Nephron (organoid): Measurements from ENCODE around the gene F8.
"Not testable (repeated sequence)": the region's sequence is repeated elsewhere in the genome, so short reads cannot be mapped to it uniquely, and the experiment has no call there.

Source experiments
- H3K27ac Mint-ChIP-seq, 3 experiments: 2 replicates each; pipeline ENCODE4 v1.8.0; 2020; ENCODE audit warnings: mixed read lengths in 3 of 3, mild to moderate bottlenecking in 2 of 3, moderate library complexity in 1 of 3
- H3K27me3 Mint-ChIP-seq: 2 replicates; pipeline ENCODE4 v1.8.0; 2021; ENCODE audit warnings: low read depth, mild to moderate bottlenecking, moderate library complexity, mixed read lengths
- H3K36me3 Mint-ChIP-seq: 2 replicates; pipeline ENCODE4 v1.8.0; 2020; ENCODE audit warnings: low read depth, mixed read lengths
- H3K4me1 Mint-ChIP-seq: 2 replicates; pipeline ENCODE4 v1.8.0; 2020; ENCODE audit warnings: mixed read lengths
- H3K4me3 Mint-ChIP-seq, 3 experiments: 2 replicates each; pipeline ENCODE4 v1.8.0; 2020; ENCODE audit warnings: mild to moderate bottlenecking in 3 of 3, mixed read lengths in 3 of 3, moderate library complexity in 2 of 3
- H3K9me3 Mint-ChIP-seq: 2 replicates; pipeline ENCODE4 v1.8.0; 2020; ENCODE audit warnings: mixed read lengths
- TF ChIP-seq, protein P1 (sequence below), 3 experiments: fragments of 200-600 bp; sonication (generic); IDR thresholded peaks; one replicate each; pipeline ENCODE4 v1.5.0; 2021; ENCODE audit warnings: antibody characterized with exemption in 3 of 3; ENCODE audit not compliant: unreplicated experiment in 3 of 3

F8 gene

DNA sequence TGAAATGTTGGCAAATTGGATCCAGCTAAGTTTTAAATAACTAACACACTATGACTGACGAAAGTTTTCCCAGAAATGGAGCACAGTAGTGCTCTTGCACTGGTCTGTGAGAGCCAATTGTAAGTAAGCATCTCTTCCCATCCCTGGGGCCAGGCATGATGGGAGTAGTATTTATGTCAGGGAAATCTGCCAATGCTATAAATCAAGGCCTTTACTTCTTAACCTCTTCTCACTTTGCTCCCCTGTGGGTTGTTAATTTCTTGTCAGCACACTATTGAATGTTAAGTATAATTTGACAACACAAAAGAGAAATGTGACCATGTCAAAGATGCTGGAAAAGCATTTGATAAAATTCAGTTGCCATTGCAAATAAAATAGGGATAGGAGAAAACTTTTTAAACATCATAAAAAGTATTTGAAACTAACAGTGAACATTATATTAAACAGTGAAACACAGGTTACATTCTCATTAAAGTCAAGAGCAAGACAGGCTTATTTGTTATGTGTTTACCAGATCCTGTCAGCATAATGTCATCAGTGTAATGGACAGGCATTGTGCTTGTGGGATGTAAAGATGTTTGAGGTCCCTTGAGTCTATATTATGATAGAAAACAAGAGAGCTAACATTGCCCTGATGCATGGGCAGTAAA, 131.4 kb downstream of the F8 start:
- TF ChIP-seq, protein P1, sequence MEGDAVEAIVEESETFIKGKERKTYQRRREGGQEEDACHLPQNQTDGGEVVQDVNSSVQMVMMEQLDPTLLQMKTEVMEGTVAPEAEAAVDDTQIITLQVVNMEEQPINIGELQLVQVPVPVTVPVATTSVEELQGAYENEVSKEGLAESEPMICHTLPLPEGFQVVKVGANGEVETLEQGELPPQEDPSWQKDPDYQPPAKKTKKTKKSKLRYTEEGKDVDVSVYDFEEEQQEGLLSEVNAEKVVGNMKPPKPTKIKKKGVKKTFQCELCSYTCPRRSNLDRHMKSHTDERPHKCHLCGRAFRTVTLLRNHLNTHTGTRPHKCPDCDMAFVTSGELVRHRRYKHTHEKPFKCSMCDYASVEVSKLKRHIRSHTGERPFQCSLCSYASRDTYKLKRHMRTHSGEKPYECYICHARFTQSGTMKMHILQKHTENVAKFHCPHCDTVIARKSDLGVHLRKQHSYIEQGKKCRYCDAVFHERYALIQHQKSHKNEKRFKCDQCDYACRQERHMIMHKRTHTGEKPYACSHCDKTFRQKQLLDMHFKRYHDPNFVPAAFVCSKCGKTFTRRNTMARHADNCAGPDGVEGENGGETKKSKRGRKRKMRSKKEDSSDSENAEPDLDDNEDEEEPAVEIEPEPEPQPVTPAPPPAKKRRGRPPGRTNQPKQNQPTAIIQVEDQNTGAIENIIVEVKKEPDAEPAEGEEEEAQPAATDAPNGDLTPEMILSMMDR (IDR thresholded peaks at IDR 0.05; ENCODE audit: unreplicated experiment in 3 of 3): no peak
- H3K9me3 Mint-ChIP-seq: no peaks in the 10 kb centered on the region
- H3K27me3 Mint-ChIP-seq: no peaks in the 10 kb centered on the region
- no peaks in the 10 kb centered on the region for H3K4me1 Mint-ChIP-seq
- no peak overlapping the region for H3K4me3 Mint-ChIP-seq
- H3K27ac Mint-ChIP-seq: no peak overlapping the region
- H3K36me3 Mint-ChIP-seq: no peaks in the 10 kb centered on the region

DNA sequence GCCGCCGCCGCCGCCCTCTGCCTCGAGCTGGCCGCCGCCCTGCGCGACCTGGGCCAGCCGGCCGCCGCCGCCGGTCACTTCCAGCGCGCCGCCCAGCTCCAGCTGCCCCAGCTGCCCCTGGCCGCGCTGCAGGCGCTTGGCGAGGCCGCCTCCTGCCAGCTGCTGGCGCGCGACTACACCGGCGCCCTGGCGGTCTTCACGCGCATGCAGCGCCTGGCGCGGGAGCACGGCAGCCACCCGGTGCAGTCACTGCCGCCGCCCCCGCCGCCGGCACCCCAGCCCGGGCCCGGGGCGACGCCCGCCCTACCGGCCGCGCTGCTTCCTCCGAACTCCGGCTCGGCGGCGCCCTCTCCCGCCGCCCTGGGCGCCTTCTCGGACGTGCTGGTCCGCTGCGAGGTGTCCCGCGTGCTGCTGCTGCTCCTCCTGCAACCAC, 135.7 kb downstream of the F8 start:
- H3K4me3 Mint-ChIP-seq, H3K27ac Mint-ChIP-seq, H3K9me3 Mint-ChIP-seq, H3K36me3 Mint-ChIP-seq, H3K27me3 Mint-ChIP-seq, H3K4me1 Mint-ChIP-seq: not testable (repeated sequence)

DNA sequence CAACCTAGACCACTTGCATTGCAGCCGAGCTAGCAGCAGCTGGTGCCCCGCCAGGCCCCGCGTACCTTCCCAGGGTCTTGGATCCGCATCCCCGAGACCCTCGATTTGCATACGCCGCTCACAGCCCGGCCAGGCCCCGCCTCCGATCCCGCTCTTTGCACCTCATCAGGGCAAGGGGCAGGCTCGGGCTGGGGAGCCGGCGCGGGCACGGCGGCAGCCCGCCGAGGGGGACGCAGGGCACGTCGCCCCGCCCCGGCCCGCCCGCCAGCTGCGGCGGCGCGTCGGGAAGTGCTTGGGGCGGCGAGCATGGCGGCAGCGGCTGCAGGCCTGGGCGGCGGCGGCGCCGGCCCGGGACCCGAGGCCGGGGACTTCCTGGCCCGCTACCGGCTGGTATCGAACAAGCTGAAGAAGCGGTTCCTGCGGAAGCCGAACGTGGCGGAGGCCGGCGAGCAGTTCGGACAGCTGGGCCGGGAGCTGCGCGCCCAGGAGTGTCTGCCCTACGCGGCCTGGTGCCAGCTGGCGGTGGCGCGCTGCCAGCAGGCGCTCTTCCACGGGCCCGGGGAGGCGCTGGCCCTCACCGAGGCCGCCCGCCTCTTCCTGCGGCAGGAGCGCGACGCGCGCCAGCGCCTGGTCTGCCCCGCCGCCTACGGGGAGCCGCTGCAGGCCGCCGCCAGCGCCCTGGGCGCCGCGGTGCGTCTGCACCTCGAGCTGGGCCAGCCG, 136.3 kb downstream of the F8 start, which contains the start of gene F8A1:
TSS of gene F8A1 (plus strand) at position 287 of the 720 bp plus-strand sequence. CDS start at position 307, 20 bp downstream.
- H3K27me3 Mint-ChIP-seq, H3K36me3 Mint-ChIP-seq, H3K27ac Mint-ChIP-seq, H3K4me1 Mint-ChIP-seq, H3K9me3 Mint-ChIP-seq, H3K4me3 Mint-ChIP-seq: not testable (repeated sequence)

DNA sequence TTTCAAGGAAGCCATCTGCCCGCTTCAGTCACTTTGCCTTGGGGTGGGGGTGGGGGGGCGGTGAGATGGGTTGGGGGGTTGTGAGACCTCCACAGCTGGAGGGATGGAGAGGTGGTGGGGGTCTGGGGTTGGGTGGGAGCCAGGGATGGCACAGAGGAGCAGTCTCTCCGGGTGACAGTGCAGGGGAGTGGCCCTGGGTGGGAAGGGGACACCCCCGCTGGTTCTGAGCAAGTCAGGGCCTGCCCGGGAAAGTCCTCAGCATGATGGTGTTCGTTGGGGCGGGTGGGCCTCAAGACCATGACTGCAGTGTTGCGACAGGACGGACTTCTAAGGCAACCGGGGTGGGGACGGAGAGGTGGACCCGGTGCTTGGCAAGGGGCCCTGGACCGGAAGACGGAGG, 137.0 kb downstream of the F8 start:
- not testable (repeated sequence) for H3K4me1 Mint-ChIP-seq, H3K4me3 Mint-ChIP-seq, H3K27ac Mint-ChIP-seq, H3K36me3 Mint-ChIP-seq, H3K9me3 Mint-ChIP-seq, H3K27me3 Mint-ChIP-seq

DNA sequence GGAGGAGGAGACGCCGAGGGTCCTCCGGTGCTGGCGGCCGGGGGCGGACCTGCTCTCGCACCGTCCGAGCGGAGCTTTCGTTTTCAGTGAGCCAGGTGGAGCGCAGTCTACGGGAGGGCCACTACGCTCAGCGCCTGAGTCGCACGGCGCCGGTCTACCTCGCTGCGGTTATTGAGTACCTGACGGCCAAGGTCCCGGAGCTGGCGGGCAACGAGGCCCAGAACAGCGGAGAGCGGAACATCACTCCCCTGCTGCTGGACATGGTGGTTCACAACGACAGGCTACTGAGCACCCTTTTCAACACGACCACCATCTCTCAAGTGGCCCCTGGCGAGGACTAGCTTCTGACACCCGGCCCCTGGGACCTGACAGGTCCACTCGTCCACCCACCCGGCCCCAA, 137.5 kb downstream of the F8 start:
- H3K4me1 Mint-ChIP-seq, H3K27me3 Mint-ChIP-seq, H3K4me3 Mint-ChIP-seq, H3K36me3 Mint-ChIP-seq, H3K27ac Mint-ChIP-seq, H3K9me3 Mint-ChIP-seq: not testable (repeated sequence)

DNA sequence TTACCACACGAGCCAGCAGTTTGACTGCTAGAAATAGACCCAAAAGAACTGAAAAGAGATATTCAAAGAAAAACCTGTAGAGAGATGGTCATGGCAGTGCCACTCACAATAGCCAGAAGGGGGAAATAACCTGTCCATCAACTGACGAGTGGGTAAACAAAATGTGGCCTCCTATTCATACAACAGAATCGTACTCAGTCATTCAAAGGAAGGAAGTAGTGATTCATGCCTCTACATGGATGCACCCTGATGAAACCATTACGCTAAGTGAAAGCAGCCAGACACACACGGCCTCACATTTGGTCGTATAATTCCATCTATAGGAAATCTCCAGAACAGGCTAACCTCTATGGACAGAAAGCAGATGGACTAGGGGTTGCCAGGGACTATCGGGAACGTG, 138.5 kb downstream of the F8 start:
- not testable (repeated sequence) for H3K4me3 Mint-ChIP-seq, H3K4me1 Mint-ChIP-seq, H3K27ac Mint-ChIP-seq, H3K27me3 Mint-ChIP-seq, H3K36me3 Mint-ChIP-seq
- peaks cover 11% of the 10 kb centered on the region for H3K9me3 Mint-ChIP-seq

DNA sequence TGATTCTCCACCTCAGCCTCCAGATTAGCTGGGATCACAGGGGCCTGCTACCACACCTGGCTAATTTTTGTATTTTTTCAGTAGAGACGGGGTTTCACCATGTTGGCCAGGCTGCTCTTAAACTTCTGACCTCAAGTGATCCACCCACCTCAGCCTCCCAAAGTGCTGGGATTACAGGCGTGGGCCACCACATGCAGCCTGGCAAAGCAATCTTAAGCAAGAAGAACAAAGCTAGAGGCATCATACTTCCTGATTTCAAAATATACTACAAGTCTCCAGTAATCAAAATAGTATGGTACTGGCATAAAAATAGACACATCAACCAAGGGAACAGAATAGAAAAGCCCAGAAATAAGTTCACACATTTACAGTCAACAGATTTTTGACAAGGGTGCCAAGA, 149.2 kb downstream of the F8 start:
- Mint-ChIP-seq H3K27ac (no peak overlapping the region), H3K9me3 (peaks cover 42% of the 10 kb centered on the region), H3K36me3 (no peaks in the 10 kb centered on the region), H3K27me3 (no peaks in the 10 kb centered on the region), H3K4me1 (no peaks in the 10 kb centered on the region), H3K4me3 (no peak overlapping the region)
- TF ChIP-seq, protein P1 (IDR thresholded peaks at IDR 0.05; ENCODE audit: unreplicated experiment in 3 of 3): no peak

DNA sequence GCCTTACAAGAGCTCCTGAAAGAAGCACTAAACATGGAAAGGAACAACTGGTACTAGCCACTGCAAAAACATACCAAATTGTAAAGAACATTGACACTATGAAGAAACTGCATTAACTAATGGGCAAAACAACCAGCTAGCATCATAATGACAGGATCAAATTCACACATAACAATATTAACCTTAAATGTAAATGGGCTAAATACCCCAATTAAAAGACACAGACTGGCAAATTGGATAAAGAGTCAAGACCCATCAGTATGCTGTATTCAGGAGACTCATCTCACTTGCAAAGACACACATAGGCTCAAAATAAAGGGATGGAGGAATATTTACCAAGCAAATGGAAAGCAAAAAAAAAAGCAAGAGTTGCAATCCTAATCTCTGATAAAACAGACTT, 154.0 kb downstream of the F8 start:
- not testable (repeated sequence) for H3K36me3 Mint-ChIP-seq, H3K27me3 Mint-ChIP-seq, H3K4me1 Mint-ChIP-seq, H3K4me3 Mint-ChIP-seq, H3K27ac Mint-ChIP-seq
- peaks cover 65% of the 10 kb centered on the region for H3K9me3 Mint-ChIP-seq

DNA sequence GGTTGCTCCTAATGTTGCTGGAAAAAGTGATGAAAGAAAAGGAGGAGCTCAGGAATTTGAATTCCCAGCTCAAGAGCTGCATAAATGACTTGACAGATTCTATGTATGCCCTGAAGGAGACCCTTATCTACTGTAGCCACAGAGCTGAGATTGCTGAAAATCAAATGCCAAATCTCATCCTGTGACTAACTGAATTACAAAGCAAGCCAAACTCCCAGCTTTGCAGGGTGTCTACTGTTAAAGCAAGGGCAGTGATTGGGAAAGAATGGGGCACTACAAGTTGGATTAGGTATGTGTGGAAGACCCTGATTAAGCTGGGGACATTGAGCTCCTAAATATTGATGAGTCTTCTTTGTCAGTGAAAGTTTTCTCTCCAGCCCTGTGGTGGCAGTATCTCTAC, 167.3 kb downstream of the F8 start:
- Mint-ChIP-seq H3K9me3 (peaks cover 37% of the 10 kb centered on the region), H3K36me3 (no peaks in the 10 kb centered on the region), H3K4me3 (no peak overlapping the region), H3K27me3 (no peaks in the 10 kb centered on the region), H3K27ac (no peak overlapping the region), H3K4me1 (no peaks in the 10 kb centered on the region)
- TF ChIP-seq, protein P1 (IDR thresholded peaks at IDR 0.05; ENCODE audit: unreplicated experiment in 3 of 3): no peak
